Left ventricle myocardium superior (tissue), 1 donor: Measurements from ENCODE around the gene VPREB1. TPM values are rescaled to one million over a fixed set of nuclear protein-coding genes. Genes with fewer than 3 reads are reported as not detected.
"Not testable (repeated sequence)": the region's sequence is repeated elsewhere in the genome, so short reads cannot be mapped to it uniquely, and the experiment has no call there.

Source experiments
- ATAC-seq: fragments of 200-7000 bp; cut with Tn5 transposase; one replicate; pipeline ENCODE4 v1.9.1; 2020; ENCODE audit warnings: mild to moderate bottlenecking, moderate library complexity
- DNase-seq: peaks from one replicate; pipeline ENCODE4 v3.0.0-alpha.2; 2020
- intact Hi-C: fragments of 100-400 bp; cut with micrococcal nuclease; formaldehyde crosslinking; loops from one replicate; pipeline ENCODE4 v1.11.0; 2022
- total RNA-seq: library from RNA; stranded (reverse); fragmentation: NEBNext Ultra II Directional; extraction: Animal tissue kit (Norgen Biotek cat#: 25700); gene quantifications from one replicate; pipeline ENCODE4 v1.2.1, GENCODE V29; 2021
- donor health status: DM: no; HTN: yes; CAD: no; lungs with severe emphysema.

VPREB1 gene
- total RNA-seq, 1 donor from 2014 or later = not detected

DNA sequence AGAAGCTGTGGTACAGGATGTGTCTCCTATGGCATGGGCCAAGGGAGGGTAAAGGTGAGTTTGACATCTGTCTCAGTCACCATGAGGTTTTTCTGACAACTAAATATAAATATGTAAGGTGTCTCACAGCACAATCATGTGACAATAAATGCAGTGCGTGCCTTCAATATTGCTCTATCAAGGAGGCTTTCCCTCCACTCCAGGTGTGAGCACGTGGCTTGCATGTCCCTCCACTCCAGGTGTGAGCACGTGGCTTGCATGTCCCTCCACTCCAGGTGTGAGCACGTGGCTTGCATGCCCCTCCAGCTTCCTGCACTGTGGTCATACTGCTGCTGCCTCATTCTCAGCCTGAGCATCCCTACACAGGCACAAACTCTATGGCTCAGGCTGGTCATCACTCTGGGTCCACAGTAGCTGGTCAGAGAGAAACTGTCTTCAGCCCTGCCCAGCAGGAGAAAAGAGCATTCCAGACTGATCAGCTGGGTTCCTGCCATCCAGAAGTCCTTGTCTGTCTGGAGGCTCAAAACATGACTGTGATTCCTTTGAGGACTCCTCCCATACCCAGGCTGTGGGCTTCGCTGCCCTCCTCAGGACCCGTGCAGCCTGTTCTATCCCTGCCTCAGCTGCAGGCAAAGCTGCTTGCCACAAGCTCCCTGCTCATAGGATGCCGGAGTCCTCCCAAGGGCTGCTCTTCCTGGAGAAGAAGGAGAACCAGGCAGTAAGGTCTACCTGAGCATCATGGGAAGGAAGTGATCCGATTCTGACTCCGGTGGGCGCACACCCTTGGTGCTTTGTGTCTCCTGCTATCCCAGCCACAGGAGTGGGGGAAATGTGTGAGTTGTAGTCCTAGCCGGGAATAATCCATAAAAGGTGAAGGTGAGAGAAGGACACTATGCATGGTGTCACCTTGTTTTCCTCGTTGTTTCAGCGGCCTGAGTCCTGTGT, 33.4 kb upstream of the VPREB1 start:
- intact Hi-C loops = no loop called here
- DNase-seq = no peak
- no peak for ATAC-seq

DNA sequence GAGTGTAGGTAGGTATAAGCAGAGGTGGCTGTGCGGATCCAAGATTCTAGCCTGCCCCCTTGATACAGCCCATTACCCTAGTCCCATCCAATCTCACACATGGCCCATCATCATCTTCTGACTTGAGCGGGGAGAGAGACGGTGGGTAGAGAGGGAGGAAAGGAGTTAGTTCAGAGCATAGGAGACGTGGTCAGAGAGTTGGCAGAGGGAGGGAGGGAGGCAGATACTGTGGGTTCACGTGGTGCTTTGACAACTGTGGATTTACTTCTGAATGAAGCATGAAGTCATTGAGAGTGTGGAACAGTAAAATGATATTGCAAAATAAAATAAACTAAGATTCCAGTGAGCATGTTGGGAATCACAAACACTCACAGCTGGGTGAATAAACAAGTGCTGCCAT, 31.4 kb upstream of the VPREB1 start:
- DNase-seq = no peak
- intact Hi-C loops = no loop called here
- ATAC-seq = no peak

DNA sequence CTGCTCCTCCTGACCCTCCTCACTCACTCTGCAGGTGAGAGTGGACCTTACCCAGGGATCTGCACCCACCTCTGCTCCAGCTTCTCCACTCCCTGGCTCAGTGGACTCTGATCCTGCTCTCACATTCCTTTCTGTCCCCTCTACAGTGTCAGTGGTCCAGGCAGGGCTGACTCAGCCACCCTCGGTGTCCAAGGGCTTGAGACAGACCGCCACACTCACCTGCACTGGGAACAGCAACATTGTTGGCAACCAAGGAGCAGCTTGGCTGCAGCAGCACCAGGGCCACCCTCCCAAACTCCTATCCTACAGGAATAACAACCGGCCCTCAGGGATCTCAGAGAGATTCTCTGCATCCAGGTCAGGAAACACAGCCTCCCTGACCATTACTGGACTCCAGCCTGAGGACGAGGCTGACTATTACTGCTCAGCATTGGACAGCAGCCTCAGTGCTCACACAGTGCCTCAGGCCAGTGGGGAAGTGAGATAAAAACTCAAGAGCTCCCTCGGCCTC, 29.7 kb upstream of the VPREB1 start:
- no peak for DNase-seq
- no peak for ATAC-seq
- intact Hi-C loops = no loop called here

DNA sequence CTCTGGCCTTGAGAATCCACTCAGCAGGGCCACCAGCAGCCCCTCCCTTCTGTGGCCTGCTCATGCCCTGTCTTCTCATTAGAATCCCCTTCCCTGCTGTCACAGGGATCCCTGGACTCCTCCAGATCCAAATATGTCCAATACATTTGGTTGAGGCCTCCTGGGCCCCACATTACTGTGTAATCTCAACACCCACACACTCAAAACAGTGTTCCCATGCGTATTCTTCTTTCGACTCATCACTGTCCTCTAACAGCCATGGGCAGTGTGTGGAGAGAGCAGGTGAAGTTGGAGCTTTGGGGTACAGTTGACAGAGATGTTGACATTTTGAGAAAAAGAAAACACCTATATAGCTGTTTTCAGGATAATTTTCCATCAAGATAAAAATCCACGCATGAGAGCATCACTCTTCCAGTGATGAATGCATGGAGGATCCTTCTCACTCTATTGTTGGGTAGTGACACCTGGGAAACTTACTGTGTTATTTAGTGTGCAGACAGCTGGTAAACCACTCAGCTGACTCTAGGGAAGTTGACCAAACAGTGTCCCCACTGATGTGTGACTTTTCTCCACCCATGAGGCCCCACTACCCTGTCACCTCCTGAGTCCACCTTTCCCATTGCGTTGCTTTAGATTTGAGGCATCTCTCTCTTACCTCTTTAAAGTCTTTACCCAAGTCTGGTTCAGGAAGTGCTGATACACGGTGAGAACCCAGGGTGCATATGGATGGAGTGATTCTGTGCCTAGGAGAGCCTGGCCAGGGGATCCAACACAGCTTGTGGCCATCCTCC, 28.7 kb upstream of the VPREB1 start:
- ATAC-seq (no peak), DNase-seq (no peak)
- intact Hi-C loops = no loop called here

DNA sequence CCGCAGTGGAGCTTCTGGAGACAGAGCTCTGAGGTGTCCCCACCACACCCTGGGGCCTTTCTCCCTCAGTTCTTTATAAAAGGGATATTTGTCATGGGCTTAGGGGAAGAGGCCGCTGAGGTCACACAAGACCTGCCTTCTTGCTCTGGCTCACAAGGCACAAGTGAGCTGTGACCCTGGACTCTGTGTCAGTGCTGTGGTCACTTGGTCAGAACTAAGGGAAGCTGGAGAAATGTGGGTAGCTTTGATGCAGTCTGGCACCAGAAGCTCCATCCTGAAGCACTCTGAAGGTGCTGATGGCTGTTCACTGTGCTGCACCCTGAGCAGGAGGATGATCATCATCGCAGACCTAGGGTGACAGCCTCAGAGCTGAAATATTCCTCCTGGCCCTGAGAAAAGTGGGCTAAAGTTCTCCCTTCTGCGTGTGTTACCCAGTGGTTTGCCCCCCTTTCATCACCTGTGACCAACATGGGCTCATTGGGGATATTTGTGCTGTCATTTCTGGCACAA, 28.1 kb upstream of the VPREB1 start:
- ATAC-seq = no peak
- intact Hi-C loops = no loop called here
- DNase-seq = no peak

DNA sequence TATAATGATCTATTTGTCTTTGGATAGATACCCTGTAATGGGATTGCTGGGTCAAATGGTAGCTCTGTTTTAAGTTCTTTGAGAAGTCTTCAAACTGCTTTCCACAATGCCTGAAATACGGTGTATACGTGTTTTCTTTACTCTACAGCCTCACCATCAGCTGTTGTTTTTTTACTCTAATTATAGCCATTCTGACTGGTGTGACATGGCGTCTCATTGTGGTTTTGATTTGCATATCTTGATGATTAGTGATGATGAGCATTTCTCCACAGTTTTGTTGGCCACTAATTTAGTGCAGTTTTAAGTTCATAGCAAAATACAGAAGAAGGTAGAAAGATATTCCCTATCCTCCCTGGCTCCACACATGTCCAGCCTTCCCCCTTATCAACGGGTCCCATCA, 26.3 kb upstream of the VPREB1 start:
- intact Hi-C loops = no loop called here
- DNase-seq (no peak), ATAC-seq (no peak)

DNA sequence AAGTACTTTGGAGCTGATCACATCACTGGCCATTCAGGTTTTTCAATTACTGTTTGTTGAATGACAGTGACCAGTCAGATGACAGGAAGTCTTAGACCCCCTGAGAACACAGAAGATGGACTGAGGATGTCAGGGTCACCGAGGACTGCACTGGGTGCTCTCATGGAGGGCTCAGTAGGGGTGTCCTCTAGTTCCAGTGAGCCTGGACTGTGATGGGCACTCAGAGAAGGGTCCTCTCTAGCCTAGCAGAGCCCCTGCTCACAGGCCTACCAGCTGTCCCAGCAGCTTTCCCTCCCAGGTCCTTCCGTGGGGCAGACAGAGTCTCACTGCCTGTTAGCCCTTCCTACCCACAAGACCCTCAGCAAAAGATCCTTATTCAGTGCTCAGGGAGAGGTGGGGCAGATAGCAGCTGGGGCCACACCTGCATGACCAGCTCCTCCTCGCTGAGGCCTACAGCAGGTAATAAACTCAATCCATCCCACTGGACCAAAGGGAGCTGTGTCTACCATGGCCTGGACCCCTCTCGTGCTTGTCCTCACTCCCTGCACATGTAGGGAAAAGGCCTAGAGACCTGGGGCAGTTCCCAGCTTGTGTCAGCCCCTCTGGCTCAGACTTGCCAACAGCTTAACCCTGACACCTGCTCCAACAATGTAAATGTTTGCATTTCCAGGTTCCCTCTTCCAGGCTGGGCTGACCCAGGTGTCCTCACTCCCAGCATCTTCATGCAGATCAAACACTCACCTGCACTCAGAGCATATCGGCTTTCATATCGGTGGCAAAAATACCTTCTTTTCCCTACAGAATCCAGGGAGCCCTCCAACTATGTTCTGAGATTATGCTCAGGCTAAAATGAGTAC, 25.2 kb upstream of the VPREB1 start:
- ATAC-seq (no peak), DNase-seq (no peak)
- intact Hi-C loops = no loop called here

DNA sequence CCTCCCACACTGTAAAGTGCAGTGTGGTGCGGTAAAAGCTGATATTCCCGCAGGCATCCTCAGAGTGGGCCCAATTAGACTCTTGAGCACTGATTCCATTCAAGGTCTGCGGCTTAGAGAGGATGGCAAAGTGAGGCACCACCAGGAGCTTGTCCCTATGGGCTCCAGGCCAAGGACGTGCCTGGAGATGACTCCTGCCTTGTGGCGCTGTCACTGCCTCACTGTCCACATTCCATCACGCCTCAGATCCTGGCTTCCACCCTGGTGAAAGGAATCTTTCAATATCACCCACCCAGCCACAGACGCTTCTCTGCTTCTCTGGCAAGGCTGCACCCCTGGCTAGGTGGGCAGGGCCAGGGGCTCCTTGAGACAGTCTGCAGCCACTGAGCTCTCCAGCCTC, 23.5 kb upstream of the VPREB1 start:
- ATAC-seq, DNase-seq, intact Hi-C loops: not testable (repeated sequence)

DNA sequence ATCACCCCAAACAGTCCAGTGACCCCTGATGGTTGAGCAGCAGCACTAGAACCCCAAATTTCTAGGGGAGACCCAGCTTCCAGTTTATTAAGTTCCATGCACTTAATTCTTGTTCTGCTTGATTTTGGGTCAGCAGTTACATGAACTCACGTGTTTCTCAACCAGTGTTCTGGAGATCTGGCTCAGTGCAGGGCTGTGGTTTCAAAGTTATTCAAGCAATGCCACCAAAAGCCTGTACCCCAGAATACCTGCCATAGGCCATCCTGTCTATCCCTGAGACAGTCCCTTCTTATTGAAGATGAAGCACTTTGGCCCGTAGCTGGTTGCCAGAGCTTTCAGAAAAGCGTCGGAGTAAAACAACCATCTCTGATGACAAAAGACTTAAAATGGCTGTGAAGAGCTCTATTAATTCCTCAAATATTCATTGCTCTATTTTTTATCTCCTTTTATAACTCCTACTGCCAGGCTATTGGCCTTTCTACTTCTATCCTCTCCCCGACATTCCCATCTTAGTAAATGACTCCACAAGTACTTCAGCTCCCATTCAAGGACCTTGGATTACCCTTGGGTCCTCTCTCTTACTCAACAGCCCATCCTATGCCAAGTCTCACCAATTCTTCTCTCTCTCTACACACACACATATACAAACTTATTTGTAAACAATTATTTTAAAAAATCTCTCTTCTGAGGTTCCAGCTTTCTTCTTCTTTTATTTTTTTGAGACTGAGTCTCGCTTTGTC, 18.0 kb upstream of the VPREB1 start:
- DNase-seq (no peak), ATAC-seq (peak; percentile 20)
- intact Hi-C loops = no loop called here

DNA sequence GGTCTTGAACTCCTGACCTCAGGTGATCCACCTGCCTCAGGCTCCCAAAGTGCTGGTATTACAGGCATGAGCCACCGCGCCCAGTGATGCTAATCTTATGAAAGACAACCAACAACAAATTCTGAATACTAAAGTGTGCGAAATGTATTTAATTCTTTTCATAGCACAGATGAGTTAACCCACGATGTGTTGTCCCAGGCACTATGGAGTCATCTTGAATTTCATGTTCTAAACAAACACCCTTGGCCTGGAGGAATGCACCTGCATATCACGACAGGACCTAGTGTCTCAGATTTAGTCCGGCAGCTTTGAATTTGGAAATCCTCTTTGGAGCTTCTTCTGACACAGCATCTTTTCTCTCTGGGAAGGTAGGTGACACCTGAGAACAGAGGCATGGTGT, 16.2 kb upstream of the VPREB1 start:
- intact Hi-C loops = no loop called here
- no peak for ATAC-seq

DNA sequence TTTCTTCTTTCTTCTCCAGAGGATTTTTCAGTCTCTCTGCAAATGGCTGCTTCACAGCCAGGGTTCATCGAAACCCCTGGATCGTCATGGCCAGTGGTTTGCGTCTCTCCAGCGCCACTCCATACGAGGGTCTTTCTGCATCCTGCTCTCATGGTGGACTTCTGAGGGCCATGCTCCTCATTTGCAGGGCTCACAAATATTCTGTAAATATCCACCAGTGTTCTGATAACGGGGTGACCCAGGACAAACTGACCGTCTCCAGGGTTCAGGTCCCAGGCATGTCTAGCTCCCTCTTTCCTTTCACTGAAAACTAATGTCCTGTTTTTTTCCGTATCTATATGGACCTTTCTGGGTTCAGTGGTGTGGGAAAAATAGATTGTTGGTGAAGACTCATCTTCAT, 15.7 kb upstream of the VPREB1 start:
- intact Hi-C loops = no loop called here
- no peak for DNase-seq
- no peak for ATAC-seq

More for the DNA sequence above, 16.2 kb upstream of the VPREB1 start:
- DNase-seq = no peak

DNA sequence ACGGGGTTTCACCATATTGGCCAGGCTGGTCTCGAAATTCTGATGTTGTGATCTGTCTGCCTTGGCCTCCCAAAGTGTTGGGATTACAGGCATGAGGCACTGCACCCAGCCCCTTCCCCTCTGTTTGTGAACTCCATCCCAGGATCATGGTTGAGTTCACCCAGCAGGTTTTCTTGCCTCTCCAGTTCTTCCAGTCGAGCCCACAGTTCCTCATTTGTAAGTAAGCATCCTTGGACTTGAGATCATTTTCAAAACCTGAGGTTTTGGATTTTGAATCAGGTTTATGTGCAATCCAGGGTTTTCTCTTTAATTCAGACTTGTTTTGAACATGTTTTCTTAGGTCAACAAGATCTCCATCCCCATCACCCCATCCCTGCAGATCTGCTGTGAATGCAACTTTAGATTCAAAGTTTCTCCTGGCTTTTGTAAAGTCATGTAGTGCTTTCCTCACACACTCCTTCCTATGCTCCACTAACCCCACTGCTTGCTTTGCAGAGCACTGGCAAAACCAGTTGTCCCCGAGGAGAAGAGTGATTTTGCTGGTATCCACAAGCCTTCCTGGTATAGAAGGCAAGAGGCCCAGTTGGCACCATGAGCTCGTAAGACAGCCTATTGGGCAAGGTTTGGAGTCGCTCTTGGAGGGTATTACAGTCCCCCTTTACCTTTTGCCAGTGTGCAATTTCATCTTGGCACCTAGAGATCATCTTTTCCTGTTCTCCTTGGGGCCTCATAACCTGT, 14.7 kb upstream of the VPREB1 start:
- intact Hi-C loops = no loop called here
- ATAC-seq = no peak
- no peak for DNase-seq

DNA sequence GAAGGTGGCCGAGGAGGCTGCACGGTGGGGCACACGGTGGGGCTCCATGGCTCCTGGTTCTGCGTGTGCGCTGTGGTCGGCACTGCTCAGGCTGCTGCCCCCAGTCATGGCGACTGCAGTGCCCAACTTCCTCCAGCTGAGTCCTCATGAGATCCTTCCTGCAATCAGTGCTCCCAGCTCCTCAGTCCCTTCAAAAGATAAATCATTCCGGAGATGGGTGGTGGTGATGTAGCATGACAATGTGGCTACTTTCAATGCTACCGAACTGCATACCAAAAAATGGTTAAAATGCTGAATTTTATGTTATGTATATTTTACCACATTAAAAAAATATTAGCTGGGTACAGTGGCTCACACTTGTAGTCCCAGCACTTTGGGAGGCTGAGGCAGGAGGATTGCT, 14.1 kb upstream of the VPREB1 start:
- DNase-seq (no peak), ATAC-seq (no peak)
- intact Hi-C loops = no loop called here

DNA sequence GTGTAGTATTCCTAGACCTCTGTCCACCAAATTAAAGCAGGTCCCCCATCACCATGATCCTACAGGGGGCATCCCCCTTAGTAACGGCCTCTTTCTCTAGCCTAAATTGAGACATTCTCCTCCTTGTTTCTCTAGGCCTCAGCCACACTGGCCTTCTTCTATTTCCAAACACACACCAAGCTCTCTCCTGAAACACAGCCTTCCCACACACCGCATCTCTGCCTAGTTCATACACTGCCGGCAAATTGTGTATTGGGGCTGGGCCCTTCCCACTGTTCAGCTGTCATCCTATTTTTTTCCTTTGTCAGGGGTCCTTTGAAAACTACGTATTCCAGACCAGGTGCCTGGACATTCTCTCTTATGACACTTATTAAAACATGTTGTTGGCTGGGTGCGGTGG, 11.5 kb upstream of the VPREB1 start:
- ATAC-seq = no peak
- intact Hi-C loops = no loop called here
- DNase-seq = no peak

DNA sequence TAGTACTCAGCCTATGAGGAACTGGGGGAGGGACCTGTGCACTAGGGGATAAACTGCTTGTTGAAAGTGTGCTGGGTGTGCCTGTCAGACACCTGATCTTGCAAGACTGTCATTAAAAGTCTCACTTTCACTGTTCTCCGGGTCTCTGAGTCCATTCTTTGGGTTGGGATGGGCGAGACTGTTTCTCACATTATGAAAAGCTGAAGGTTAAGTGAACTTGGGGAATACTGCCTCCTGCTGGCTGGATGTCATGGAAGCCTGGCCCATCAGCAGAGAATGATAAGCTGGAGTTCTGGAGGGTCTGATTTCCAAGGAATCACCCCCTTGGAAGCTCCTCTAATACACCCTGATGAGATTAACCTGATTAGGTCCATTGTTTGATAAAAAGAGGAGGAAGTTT, 9.0 kb upstream of the VPREB1 start:
- DNase-seq (no peak), ATAC-seq (no peak)
- intact Hi-C loops = no loop called here

DNA sequence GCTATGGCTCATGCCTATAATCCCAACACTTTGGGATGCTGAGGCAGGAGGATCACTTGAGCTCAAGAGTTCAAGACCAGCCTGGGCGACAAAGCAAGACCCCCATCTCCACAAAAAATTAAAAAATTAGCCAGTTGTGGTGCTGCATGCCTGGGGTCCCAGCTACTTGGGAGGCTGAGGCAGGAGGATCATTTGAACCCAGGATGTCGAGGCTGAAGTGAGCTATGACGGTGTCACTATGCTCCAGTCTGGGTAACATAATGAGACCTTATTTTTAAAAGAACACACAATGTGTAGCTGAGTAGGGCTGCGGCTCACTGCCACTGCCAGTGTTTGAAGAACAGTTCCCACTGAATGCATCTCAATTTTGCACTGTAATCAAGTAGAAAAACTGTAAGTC, 7.1 kb upstream of the VPREB1 start:
- no peak for DNase-seq
- no peak for ATAC-seq
- intact Hi-C loops = no loop called here

DNA sequence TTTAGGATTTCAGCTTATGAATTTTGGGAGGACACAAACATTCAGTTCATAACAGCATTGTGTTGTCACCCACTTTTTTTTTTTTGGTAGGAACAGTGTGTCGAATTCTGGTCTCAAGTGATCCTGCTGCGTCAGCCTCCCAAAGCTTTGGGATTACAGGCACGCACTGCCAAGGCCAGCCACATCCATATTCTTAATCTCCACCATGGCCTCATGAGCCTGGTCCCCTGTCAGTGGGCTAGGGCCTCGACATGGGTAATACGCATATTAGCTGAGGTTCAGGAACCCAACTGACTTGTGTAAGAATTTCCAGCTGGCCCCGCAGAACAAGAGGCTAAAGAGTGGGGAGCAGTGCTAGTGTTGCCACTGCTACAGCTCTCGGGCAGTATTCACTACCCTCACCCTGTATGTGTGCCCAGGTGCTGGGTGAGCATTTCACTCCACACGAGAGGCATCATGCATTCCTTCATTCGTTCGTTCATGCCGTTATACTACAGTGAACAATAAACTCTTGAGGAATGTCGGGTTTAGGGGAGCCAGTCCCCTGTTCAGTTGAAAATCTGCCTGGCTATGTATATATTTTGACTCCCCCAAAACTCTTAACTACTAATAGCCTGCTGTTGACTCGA, 5.2 kb upstream of the VPREB1 start:
- no peak for DNase-seq
- ATAC-seq = no peak
- intact Hi-C loops = no loop called here

DNA sequence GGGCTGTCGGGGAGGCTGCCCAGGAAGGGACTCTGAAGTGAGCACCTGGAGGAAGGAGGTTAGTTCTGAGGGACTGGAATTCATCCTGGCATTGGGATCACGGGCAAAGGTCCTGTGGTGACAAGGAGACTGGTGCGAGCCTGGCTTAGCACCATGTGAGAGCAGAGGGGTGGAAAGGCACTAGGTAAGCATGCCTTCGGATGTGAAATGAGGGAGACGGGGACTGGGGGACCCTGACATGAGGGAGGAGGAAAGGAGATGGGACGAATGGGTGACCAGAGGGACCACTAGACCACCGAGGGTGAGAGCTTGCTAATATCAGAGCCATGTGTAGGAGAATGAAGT, 3.1 kb upstream of the VPREB1 start:
- intact Hi-C loops = no loop called here
- ATAC-seq (no peak), DNase-seq (no peak)
